AG04449 (cell line): ENCODE measurements around the gene AMBRA1.

Source experiments
- CTCF ChIA-PET: fragments of 350-600 bp; formaldehyde crosslinking; extraction: SDS; loops from one replicate; lab custom pipeline; 2021; ENCODE audit warnings: antibody characterized with exemption; lab: Yijun Ruan, JAX
- POLR2A ChIA-PET: fragments of 400-600, 350-600 bp; formaldehyde crosslinking; extraction: SDS; loops from one replicate; lab custom pipeline; 2020; ENCODE audit warnings: antibody characterized with exemption, inconsistent platforms; lab: Yijun Ruan, JAX
- DNase-seq: peaks from one replicate; pipeline ENCODE4 v3.0.0-alpha.2; 2010; ENCODE audit warnings: low read depth, low spot score
- H3K4me3 ChIP-seq: 2 replicates; pipeline ENCODE4 v1.5.1; 2011; ENCODE audit warnings: low read depth, mild to moderate bottlenecking, control low read depth, low read length
- CTCF ChIP-seq: IDR thresholded peaks from one replicate; pipeline ENCODE4 v1.5.1; 2011; ENCODE audit warnings: mild to moderate bottlenecking, moderate library complexity, low read length, control low read depth, inconsistent platforms; ENCODE audit not compliant: insufficient read depth; ENCODE audit errors: missing control alignments

The AMBRA1 gene

GRCh38 chr11:46489656-46490560 is 103.9 kb downstream of the AMBRA1 start:
- CTCF ChIA-PET: interaction anchor here (0.7 to 4.9 kb wide), 38 partner anchors 10 to 300 kb away, joined by 3 to 75 read pairs (median 6); partner anchors contain the start of genes ATG13, CHRM4 and HARBI1
- peak; percentile 58 for TF ChIP-seq CTCF
- POLR2A ChIA-PET: no interaction called here
- no peak overlapping the region for H3K4me3 ChIP-seq
- DNase-seq: no peak

GRCh38 chr11:46485856-46486443 is 107.9 kb downstream of the AMBRA1 start:
- H3K4me3 ChIP-seq: no peak overlapping the region
- ChIA-PET POLR2A (no interaction called here), CTCF (no interaction called here)
- no peak for DNase-seq
- TF ChIP-seq CTCF: no peak

- ChIA-PET CTCF (interaction anchor here (0.6 to 1.6 kb wide), 4 partner anchors 15 to 101 kb away, joined by 3 read pairs; no protein-coding TSS in a partner anchor), POLR2A (no interaction called here)
- no peak for DNase-seq
- no peak overlapping the region for H3K4me3 ChIP-seq
- no peak for TF ChIP-seq CTCF
These were observed 109.7 kb downstream of the AMBRA1 start for GRCh38 chr11:46484101-46484500.

- CTCF ChIA-PET: interaction anchor here (0.5 to 7.6 kb wide), 4 partner anchors 11 to 1348 kb away, joined by 3 to 75 read pairs (median 4); no protein-coding TSS in a partner anchor
- POLR2A ChIA-PET: no interaction called here
- no peak for DNase-seq
These were observed 112.9 kb downstream of the AMBRA1 start for GRCh38 chr11:46480909-46481308.

GRCh38 chr11:46480166-46480726 is 113.6 kb downstream of the AMBRA1 start:
- DNase-seq: no peak
- POLR2A ChIA-PET: no interaction called here
- TF ChIP-seq CTCF: no peak
- no peak overlapping the region for H3K4me3 ChIP-seq
- CTCF ChIA-PET: interaction anchor here (0.6 to 7.6 kb wide), 5 partner anchors 11 to 113 kb away, joined by 3 to 75 read pairs (median 3); no protein-coding TSS in a partner anchor

More at GRCh38 chr11:46480909-46481308, 112.9 kb downstream of the AMBRA1 start:
- H3K4me3 ChIP-seq: no peak overlapping the region
- TF ChIP-seq CTCF: no peak
